ENCODE results near the gene TAOK2.

TAOK2 gene

GRCh38 chr16:29988346-29989075 lies 14.8 kb downstream of the TAOK2 start:
- DNase-seq = no peak

GRCh38 chr16:29989111-29989858 lies 15.6 kb downstream of the TAOK2 start:
- DNase-seq = no peak

GRCh38 chr16:29990034-29990433 lies 16.4 kb downstream of the TAOK2 start:
- no peak for DNase-seq

GRCh38 chr16:29990883-29991570 lies 17.4 kb downstream of the TAOK2 start:
- DNase-seq = no peak

- DNase-seq = no peak
Measured at GRCh38 chr16:29991571-29991904, 17.9 kb downstream of the TAOK2 start.

GRCh38 chr16:29992344-29992967 lies 18.8 kb downstream of the TAOK2 start:
- DNase-seq = no peak

GRCh38 chr16:29993191-29993902 lies 19.7 kb downstream of the TAOK2 start:
- no peak for DNase-seq

- no peak for DNase-seq
Measured at GRCh38 chr16:29993903-29994599, 20.4 kb downstream of the TAOK2 start.

- DNase-seq = no peak
Measured at GRCh38 chr16:29994600-29995323, 21.1 kb downstream of the TAOK2 start.

- DNase-seq = peak; percentile 65 to 80 (median 74)
Measured at GRCh38 chr16:29995324-29995910, 21.7 kb downstream of the TAOK2 start, which contains the start of gene HIRIP3. Gene HIRIP3, minus strand, starts transcription at chr16:29995617. Its CDS starts 12 bp downstream, at chr16:29995605.

GRCh38 chr16:29995911-29996765 lies 22.5 kb downstream of the TAOK2 start, which contains the start of gene INO80E:
Gene INO80E, plus strand, starts transcription at chr16:29996241. Its CDS starts 70 bp downstream, at chr16:29996311.
- DNase-seq = peak; percentile 96 to 99 (median 97)

GRCh38 chr16:29996766-29997250 lies 23.1 kb downstream of the TAOK2 start:
- DNase-seq = no peak

GRCh38 chr16:29999605-30000004 lies 25.9 kb downstream of the TAOK2 start:
- no peak for DNase-seq

GRCh38 chr16:30000735-30001631 lies 27.3 kb downstream of the TAOK2 start:
- no peak for DNase-seq

- no peak for DNase-seq
Measured at GRCh38 chr16:30002614-30003346, 29.1 kb downstream of the TAOK2 start.

- DNase-seq = no peak
Measured at GRCh38 chr16:30003670-30004423, 30.2 kb downstream of the TAOK2 start.

GRCh38 chr16:30004424-30004776 lies 30.7 kb downstream of the TAOK2 start:
- no peak for DNase-seq
